ENCODE data around the gene EZH1.

DNA sequence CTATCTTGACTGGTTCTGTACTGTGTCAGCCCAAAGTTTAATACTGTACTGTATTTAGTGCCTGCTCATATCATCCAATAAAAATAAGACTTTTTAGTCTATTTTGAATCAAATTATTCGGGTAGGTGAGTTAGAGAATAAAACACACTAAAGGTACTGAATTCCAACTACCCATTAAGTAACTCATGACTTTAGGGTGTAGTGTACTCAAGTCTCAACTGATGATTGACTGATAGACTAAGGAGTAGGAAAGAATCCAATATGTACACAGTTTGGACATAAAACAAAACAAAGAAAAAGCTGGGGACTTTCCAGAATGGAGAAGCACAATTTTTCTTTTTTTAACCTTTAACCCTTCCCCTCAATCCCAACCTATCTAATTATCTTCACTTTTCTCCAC lies 4.1 kb downstream of the EZH1 start:
- TF ChIP-seq POLR2A (IDR thresholded peaks at IDR 0.05; ENCODE audit: low read length) (no peak), GATA1 (IDR thresholded peaks at IDR 0.05; ENCODE audit: low read depth, low read length) (no peak)

Data from erythroblast (primary cell).